ENCODE data around the gene NCSTN.

Gene NCSTN

DNA sequence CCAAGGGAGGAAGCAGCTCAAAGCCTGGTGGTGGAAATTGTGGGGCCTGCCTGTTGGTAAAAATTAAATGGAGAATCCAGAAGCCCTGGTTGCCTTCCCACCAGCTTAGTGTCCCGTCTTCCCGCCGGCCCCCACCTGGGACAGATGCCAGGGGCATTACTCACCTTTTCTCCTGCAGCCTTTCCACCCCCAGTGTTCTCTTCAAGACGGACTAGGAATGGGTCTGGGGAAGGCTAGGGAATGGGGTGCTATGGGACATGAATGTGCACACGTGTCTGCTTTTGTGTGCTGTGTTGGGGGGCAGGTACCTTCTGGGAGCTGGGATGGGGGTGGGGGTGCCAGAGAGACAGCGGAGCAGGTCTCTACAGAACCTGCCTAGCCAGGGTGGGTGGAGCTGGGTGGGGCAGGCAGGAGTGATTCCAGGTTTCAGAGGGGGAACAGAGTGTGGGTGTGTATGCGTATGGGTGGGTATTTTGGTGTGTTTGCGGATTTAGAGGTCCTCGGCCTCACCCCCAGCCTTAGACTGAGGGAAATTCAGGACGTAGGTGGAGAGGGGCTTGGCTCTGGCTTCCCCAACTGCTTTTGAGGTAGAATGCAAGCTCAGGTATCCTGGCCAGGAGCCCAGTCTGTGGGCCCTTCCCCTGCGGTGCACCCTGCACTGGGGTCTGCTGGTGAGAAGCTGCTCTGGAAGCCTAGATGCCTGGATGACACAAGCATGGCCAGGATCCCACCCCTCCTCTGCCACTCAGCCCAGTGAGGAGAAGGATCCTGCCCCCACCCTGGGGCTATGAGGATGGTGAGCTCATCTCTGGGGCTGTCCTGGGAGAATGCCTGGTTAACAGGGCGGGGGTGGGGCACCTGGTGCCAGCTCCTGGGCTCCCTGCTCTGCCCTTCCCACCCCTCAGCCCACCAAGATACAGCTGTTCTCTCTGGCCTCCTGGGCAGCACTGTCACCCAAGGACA is 64.9 kb downstream of the NCSTN start:
- no peak for DNase-seq

Data from hippocampal formation (tissue), 2 donors.